ENCODE results near the gene ZNF451.

ZNF451 gene

DNA sequence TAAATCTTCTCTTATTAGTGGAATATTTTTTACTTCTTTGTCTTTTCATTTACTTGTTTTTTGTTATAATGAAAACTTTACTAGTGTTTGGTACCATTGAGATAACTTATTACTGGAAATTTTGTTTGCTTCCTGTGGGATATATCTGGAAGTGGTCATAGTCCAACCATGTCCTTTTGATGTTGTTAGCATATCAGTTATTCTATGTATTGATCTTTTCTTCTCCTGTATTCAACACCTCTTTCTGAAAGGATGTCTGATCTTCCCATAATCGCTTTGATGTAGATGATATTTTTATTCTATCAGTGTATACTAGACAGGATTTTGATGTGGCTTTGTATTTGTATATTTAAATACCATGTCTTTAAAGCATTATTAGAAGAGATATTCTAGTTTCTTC is 17.0 kb downstream of the ZNF451 start:
- H3K4me3 ChIP-seq (ENCODE audit: low read depth, low read length): no peak overlapping the region
- DNase-seq (ENCODE audit: low read depth): no peak
- TF ChIP-seq MYC (IDR thresholded peaks at IDR 0.05; ENCODE audit: low read depth, low read length): no peak
- TF ChIP-seq POLR2A (IDR thresholded peaks at IDR 0.05; ENCODE audit: extremely low read depth, insufficient read length): no peak
- TF ChIP-seq, protein P1, sequence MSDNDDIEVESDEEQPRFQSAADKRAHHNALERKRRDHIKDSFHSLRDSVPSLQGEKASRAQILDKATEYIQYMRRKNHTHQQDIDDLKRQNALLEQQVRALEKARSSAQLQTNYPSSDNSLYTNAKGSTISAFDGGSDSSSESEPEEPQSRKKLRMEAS (IDR thresholded peaks at IDR 0.05; ENCODE audit: low read depth, low read length): no peak
- TF ChIP-seq, protein P2, sequence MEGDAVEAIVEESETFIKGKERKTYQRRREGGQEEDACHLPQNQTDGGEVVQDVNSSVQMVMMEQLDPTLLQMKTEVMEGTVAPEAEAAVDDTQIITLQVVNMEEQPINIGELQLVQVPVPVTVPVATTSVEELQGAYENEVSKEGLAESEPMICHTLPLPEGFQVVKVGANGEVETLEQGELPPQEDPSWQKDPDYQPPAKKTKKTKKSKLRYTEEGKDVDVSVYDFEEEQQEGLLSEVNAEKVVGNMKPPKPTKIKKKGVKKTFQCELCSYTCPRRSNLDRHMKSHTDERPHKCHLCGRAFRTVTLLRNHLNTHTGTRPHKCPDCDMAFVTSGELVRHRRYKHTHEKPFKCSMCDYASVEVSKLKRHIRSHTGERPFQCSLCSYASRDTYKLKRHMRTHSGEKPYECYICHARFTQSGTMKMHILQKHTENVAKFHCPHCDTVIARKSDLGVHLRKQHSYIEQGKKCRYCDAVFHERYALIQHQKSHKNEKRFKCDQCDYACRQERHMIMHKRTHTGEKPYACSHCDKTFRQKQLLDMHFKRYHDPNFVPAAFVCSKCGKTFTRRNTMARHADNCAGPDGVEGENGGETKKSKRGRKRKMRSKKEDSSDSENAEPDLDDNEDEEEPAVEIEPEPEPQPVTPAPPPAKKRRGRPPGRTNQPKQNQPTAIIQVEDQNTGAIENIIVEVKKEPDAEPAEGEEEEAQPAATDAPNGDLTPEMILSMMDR (IDR thresholded peaks at IDR 0.05; ENCODE audit: low read depth, low read length): no peak

DNA sequence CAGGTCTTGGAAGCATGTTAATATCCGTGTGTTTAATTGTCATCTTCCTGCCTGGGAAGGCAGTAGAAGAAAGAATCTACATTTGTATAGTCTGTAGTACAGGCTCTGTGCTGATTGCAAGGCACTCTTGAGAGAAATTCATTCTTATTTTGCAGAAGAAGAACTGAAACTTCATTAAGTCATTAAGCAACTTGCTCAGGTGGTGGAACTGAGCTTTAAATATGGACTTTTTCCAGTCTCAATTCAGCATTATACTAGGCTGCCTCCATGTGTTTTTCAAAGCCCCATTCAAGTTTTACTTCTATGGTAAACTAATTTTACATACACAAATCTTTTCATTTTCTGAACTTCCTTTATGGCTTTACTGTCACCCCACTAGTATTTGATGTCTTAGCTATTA is 18.7 kb downstream of the ZNF451 start:
- TF ChIP-seq MYC (IDR thresholded peaks at IDR 0.05; ENCODE audit: low read depth, low read length) (no peak), POLR2A (IDR thresholded peaks at IDR 0.05; ENCODE audit: extremely low read depth, insufficient read length) (no peak)
- TF ChIP-seq, protein P1 (IDR thresholded peaks at IDR 0.05; ENCODE audit: low read depth, low read length): no peak
- TF ChIP-seq, protein P2 (IDR thresholded peaks at IDR 0.05; ENCODE audit: low read depth, low read length): no peak
- DNase-seq (ENCODE audit: low read depth): no peak
- no peak overlapping the region for H3K4me3 ChIP-seq (ENCODE audit: low read depth, low read length)

DNA sequence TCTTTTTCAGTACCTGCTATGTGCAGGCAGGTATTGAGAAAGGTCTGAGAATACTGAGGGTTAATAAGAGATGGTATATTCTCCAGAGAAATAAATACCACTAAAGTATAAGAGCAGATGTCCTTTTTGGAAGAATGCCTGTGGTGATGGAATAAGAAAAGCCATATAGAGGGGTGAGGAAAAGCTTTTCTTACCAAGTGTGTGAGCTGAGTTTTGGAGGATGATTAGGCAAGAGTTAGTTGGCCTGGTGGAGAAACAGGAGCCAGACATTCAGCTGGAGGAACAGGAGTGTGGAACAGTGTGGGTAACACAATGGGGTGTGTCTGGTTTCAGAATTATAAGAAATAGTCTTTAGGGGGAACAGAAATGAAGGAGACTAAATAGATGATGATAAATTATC is 19.9 kb downstream of the ZNF451 start:
- no peak for DNase-seq (ENCODE audit: low read depth)
- no peak overlapping the region for H3K4me3 ChIP-seq (ENCODE audit: low read depth, low read length)

DNA sequence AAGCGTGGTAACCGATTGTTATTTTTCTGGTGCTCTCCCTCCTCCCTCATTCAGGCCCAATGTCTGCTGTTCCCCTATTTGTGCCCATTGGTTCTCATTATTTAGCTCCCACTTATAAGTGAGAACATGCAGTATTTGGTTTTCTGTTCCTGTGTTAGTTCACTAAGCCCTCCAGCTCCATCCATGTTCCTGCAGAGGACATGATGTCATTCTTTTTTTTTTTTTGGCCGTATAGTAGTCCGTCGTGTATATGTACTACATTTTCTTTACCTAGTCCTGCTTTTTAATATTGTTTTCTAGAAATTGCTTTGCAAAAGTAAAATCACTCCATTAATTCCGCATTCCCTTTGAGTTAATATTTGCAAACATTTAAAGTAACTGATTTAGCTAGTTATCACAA is 23.1 kb downstream of the ZNF451 start:
- TF ChIP-seq MYC (IDR thresholded peaks at IDR 0.05; ENCODE audit: low read depth, low read length) (no peak), POLR2A (IDR thresholded peaks at IDR 0.05; ENCODE audit: extremely low read depth, insufficient read length) (no peak)
- TF ChIP-seq, protein P1 (IDR thresholded peaks at IDR 0.05; ENCODE audit: low read depth, low read length): no peak
- TF ChIP-seq, protein P2 (IDR thresholded peaks at IDR 0.05; ENCODE audit: low read depth, low read length): no peak
- H3K4me3 ChIP-seq (ENCODE audit: low read depth, low read length): no peak overlapping the region
- no peak for DNase-seq (ENCODE audit: low read depth)

More for the DNA sequence above, 19.9 kb downstream of the ZNF451 start:
- no peak for TF ChIP-seq MYC (IDR thresholded peaks at IDR 0.05; ENCODE audit: low read depth, low read length)
- TF ChIP-seq, protein P1 (IDR thresholded peaks at IDR 0.05; ENCODE audit: low read depth, low read length): no peak
- TF ChIP-seq, protein P2 (IDR thresholded peaks at IDR 0.05; ENCODE audit: low read depth, low read length): no peak
- no peak for TF ChIP-seq POLR2A (IDR thresholded peaks at IDR 0.05; ENCODE audit: extremely low read depth, insufficient read length)

DNA sequence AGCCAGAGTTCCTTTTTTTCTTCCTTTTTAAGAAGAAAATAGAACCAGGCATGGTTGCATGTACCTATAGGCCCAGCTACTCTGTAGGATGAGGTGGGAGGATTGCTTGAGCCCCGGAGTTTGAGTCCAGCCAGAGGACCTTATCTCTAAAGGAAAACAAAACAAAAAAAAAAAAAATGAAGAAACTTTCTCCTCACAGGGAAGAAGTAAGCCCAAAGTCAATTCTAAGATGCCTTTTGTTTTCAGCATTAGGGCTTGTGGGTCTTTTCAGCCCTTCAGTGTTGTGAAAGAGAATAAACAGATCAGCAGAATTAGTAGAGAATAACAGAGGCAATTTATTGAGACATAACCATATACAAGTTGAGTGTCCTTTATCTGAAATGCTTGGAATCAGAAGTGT is 26.8 kb downstream of the ZNF451 start:
- DNase-seq (ENCODE audit: low read depth): no peak
- no peak overlapping the region for H3K4me3 ChIP-seq (ENCODE audit: low read depth, low read length)
- TF ChIP-seq, protein P2 (IDR thresholded peaks at IDR 0.05; ENCODE audit: low read depth, low read length): no peak
- TF ChIP-seq, protein P1 (IDR thresholded peaks at IDR 0.05; ENCODE audit: low read depth, low read length): no peak
- no peak for TF ChIP-seq MYC (IDR thresholded peaks at IDR 0.05; ENCODE audit: low read depth, low read length)

DNA sequence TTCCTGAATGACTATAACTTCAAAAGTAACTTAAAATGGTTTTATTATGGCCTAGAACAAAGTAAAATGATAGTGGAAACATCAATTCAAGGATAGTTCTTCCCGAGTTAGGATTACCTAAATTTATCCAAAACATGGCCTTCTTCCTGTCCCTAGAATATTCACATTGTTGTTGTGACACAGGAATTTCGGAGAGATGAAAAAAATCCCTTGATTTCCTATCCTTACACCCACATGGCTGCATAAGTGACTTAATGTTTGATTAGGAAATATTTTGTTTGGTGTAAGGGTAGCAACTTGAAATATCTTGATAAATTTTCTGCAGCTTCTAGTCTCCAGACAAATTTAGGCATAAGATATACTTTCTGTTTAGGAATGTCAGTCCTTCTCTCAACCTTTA is 27.8 kb downstream of the ZNF451 start:
- DNase-seq (ENCODE audit: low read depth): no peak
- TF ChIP-seq, protein P1 (IDR thresholded peaks at IDR 0.05; ENCODE audit: low read depth, low read length): no peak
- TF ChIP-seq, protein P2 (IDR thresholded peaks at IDR 0.05; ENCODE audit: low read depth, low read length): no peak
- TF ChIP-seq MYC (IDR thresholded peaks at IDR 0.05; ENCODE audit: low read depth, low read length) (no peak), POLR2A (IDR thresholded peaks at IDR 0.05; ENCODE audit: extremely low read depth, insufficient read length) (no peak)
- H3K4me3 ChIP-seq (ENCODE audit: low read depth, low read length): no peak overlapping the region

All from NB4 (cell line).